HG03097 (cell line): Measurements from ENCODE around the gene CCL22.
A peak's percentile ranks its signal among the peaks of the same experiment; 100 is the strongest.
"Not testable (repeated sequence)": the region's sequence is repeated elsewhere in the genome, so short reads cannot be mapped to it uniquely, and the experiment has no call there.

Source experiments
- ATAC-seq: cut with Tn5 transposase; IDR thresholded peaks from one replicate; pipeline ENCODE4 v1.9.1; 2021; ENCODE audit not compliant: unreplicated experiment, low FRiP score

CCL22 gene

GRCh38 chr16:57374067-57374534 lies 15.5 kb downstream of the CCL22 start:
- ATAC-seq, result no peak

GRCh38 chr16:57374925-57375465 lies 16.4 kb downstream of the CCL22 start:
- ATAC-seq, result not testable (repeated sequence)

- no peak for ATAC-seq
Measured at GRCh38 chr16:57376313-57376818, 17.8 kb downstream of the CCL22 start.

DNA sequence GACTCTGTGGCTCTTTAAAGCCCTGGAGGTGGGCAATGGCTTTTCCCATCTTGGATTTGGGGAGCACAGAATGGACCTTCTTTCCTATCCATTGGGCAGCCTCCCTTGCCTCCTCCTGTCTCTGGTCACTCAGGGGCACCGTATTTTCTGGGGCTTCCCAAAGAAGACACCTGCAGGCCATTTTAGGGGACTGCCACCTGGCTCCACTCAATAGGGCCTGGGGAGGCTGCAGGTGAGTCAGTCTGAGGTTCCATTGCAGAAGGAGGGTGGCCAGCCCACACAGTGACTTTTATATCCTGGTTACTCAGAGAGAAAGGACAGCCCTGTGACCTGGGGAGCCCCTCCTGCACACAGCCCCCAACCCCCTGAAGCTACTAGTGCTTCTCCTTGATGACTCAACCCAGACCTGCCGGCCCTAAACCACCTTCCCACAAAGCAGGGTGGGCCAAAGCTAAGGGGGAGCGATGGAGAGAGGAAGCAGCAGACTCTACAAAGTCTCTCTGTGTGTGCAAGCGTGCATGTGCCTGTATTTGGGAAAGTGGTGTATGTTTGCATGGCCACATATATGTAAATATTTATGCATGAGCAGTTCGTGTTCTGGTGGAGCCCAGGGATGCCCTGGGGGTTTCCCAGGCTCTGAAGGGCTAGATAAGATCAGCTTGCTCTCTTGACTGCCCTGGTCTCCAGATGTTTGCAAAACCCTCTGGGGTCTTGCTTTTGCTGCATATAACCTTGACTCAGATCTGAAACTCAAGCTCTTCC lies 18.7 kb downstream of the CCL22 start:
- peak; percentile 61 for ATAC-seq

DNA sequence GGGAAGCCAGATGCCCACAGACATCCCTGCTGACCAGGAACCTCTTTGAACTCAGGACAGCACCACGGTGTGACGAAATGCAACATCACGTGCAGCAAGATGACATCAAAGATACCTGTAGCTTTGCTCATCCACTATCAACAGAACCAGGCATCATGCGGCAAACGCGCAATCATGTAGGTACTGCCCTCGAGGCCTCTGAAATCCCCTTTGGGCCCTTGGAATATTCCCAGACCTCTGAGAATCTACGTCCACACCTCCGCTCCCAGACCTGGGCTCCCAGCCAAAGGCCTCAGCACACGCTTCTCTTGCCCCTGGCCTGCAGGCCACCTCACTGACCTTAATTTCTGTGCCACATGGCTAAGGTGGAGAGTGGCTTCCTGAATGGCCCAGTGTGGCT lies 21.0 kb downstream of the CCL22 start:
- no peak for ATAC-seq

DNA sequence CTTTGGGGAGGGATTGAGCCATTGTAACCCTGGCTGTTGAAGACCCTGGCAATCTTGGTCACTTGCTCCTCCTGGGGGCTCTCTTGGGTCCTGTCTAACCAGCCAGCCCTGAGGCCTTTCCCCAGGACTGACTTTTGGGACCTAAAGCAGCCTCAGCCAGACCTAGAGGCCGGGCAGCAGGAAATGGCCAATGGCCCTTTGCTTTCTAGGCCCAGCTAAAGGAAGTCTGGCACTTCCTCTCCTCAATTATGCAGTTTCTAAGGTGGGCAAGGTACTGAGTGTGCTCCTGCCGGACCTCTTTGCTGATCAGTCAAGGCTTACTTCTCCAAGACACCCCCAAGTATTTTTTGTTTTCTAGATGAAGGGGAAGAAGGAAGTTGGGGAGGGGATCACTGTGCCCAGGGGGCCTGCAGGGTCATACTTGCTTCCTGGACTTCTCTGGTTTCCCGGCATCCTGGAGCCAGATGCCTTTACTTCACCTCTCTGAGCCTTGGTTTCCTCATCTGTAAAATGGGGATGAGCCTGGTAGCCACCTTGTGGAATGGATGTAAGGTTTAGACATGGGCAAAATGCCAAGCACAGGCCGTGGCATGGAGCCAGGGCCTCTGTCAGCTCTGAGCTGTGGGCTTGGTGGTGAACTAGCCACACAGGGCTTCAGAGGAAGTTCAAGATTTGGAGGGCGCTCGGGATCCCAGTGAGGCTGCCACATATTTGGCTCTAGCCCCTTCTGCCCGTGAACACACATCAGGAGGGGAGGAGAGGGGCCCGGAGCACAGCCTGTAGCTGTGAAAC lies 22.3 kb downstream of the CCL22 start:
- ATAC-seq, result no peak

DNA sequence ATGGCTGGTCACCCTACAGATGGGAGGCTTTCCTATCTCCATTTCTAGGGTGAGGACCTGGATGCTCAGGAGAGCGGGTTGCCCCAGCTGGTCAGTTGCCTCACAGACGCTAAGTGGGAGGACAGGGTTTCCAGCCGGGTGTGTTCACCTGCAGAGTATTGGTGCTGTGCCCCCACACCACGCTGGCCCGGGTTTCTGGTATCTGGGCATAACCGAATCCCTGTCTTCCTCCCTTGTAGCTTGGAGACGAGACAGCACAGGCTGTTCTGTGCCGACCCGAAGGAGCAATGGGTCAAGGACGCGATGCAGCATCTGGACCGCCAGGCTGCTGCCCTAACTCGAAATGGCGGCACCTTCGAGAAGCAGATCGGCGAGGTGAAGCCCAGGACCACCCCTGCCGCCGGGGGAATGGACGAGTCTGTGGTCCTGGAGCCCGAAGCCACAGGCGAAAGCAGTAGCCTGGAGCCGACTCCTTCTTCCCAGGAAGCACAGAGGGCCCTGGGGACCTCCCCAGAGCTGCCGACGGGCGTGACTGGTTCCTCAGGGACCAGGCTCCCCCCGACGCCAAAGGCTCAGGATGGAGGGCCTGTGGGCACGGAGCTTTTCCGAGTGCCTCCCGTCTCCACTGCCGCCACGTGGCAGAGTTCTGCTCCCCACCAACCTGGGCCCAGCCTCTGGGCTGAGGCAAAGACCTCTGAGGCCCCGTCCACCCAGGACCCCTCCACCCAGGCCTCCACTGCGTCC lies 23.4 kb downstream of the CCL22 start:
- ATAC-seq, result no peak

DNA sequence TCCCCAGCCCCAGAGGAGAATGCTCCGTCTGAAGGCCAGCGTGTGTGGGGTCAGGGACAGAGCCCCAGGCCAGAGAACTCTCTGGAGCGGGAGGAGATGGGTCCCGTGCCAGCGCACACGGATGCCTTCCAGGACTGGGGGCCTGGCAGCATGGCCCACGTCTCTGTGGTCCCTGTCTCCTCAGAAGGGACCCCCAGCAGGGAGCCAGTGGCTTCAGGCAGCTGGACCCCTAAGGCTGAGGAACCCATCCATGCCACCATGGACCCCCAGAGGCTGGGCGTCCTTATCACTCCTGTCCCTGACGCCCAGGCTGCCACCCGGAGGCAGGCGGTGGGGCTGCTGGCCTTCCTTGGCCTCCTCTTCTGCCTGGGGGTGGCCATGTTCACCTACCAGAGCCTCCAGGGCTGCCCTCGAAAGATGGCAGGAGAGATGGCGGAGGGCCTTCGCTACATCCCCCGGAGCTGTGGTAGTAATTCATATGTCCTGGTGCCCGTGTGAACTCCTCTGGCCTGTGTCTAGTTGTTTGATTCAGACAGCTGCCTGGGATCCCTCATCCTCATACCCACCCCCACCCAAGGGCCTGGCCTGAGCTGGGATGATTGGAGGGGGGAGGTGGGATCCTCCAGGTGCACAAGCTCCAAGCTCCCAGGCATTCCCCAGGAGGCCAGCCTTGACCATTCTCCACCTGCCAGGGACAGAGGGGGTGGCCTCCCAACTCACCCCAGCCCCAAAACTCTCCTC lies 24.1 kb downstream of the CCL22 start:
- no peak for ATAC-seq

DNA sequence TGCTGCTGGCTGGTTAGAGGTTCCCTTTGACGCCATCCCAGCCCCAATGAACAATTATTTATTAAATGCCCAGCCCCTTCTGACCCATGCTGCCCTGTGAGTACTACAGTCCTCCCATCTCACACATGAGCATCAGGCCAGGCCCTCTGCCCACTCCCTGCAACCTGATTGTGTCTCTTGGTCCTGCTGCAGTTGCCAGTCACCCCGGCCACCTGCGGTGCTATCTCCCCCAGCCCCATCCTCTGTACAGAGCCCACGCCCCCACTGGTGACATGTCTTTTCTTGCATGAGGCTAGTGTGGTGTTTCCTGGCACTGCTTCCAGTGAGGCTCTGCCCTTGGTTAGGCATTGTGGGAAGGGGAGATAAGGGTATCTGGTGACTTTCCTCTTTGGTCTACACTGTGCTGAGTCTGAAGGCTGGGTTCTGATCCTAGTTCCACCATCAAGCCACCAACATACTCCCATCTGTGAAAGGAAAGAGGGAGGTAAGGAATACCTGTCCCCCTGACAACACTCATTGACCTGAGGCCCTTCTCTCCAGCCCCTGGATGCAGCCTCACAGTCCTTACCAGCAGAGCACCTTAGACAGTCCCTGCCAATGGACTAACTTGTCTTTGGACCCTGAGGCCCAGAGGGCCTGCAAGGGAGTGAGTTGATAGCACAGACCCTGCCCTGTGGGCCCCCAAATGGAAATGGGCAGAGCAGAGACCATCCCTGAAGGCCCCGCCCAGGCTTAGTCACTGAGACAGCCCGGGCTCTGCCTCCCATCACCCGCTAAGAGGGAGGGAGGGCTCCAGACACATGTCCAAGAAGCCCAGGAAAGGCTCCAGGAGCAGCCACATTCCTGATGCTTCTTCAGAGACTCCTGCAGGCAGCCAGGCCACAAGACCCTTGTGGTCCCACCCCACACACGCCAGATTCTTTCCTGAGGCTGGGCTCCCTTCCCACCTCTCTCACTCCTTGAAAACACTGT lies 25.0 kb downstream of the CCL22 start:
- ATAC-seq, result no peak

- ATAC-seq, result no peak
Measured at GRCh38 chr16:57384248-57385070, 25.9 kb downstream of the CCL22 start.

GRCh38 chr16:57385083-57385482 lies 26.5 kb downstream of the CCL22 start:
- ATAC-seq, result no peak

DNA sequence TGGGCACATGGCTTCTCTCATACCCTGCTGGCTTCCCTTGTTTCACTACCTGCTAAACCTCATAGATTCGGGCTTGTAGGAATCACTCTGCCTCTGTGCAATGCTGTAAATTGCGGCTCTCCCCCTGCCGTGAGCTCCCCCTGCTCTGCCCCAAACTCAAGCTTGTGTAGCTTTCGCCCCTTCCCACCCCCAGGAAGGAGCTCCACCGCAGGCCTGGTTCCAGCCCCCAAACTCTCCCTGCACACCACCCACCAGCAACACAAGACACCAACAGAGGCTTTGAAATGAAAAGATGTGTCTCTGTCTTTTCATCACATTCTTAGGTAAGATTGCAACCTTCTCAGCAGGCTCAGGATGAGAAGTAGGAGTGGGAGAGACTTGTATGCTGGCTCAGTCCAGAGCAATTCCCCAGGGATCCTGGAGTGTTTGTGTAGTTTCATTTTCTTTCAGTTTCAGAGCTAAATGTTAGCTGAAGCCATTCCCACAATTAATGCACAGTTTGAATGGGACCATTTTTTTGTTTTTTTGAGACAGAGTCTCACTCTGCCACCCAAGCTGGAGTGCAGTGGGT lies 27.9 kb downstream of the CCL22 start:
- ATAC-seq, result no peak

GRCh38 chr16:57387598-57388354 lies 29.2 kb downstream of the CCL22 start:
- ATAC-seq, result no peak

DNA sequence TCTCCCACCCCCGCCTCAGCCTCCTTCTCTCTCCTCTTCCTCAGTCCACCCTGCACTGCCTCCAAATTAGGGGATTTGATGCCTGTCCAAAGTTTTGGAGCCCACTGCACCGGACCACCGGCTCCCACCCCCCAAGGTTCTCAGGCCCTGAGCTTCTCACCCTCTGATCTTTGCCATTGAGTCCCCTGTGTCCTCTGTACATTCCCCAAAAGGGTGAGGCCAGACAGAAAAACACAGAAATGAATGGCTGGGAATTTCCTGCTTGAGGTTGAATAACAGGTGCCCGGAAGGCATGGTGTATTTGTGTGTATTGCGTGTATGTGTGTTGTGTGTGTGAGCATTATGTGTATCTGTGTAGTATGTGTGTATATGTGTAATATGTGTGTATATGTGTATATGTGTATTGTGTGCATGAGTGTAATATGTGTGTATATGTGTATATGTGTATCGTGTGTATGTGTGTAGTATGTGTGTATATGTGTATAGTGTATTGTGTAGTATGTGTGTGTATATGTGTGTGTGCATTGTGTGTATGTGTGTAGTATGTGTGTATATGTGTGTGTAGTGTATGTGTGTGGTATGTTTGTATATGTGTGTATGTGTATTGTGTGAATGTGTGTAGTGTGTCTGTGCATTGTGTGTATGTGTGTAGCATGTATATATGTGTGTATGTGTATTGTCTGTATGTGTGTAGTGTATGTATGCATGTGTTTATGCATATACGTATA lies 29.9 kb downstream of the CCL22 start:
- no peak for ATAC-seq

DNA sequence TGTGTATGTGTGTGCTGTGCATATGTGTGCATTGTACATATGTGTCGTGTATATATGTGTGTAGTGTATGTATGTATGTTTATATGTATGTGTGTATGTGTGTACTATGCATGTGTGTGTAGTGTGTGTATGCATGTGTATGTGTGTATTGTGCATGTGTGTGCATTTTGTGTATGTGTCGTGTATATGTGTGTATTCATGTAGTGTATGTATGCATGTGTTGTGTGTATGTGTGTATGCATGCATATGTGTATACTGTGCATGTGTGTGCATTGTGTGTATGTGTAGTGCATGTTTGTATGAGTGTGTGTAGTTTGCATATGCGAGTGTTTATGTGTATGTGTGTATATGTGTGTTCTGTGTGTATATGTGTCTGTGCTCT lies 30.5 kb downstream of the CCL22 start:
- ATAC-seq, result no peak

DNA sequence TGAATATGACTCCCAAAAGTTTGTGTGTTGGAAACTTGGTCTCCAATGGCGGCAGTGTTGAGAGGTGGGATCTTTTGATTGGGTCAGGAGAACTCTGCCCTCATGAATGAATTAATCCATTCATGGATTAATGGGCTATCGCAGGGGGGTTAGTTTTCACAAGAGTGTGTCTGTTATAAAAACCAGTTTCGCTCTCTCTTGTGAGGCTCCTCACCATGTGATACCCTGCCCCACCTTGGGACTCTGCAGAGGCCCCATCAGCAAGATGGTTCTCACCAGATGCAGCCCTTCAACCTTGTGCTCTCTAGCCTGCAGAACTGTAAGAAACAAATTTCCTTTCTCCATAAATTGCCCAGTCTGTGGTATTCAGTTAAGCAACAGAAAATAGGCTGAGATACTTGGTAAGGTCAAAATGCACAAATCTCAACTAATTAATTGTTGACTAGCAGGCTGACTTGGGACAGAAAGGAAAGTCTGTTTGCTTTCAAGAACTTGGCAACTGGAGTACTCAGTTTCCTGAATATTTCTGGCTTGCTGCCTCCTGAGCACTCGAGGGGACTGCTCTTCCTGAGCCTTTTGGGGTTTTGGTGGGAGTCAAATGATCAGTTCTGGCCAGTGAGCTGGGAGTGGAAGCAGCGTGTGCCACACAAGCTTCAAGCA lies 32.2 kb downstream of the CCL22 start:
- no peak for ATAC-seq
